GM04503 (cell line): ENCODE results near the gene VDAC1.

Experiments used
- DNase-seq: peaks from one replicate; pipeline ENCODE4 v3.0.0-alpha.2; 2012; ENCODE audit warnings: low read depth

The VDAC1 gene

DNA sequence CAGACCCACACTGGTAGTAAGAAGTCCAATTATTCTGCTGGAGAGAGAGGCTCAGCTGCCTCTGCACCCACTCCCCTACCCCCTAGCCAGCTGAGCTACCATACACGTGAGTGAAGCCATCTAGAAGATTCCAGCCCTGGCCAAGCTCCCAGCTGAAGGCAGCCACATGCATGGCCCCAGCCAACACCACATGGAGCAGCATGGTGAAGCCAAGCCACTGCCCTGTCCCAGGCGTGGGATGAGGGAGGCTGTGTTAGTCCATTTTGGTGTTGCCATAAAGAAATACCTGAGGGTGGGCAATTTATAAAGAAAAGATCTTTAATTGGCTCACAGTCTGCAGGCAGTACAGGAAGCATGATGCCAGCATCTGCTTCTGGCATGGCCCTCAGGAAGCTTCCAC lies 20.0 kb upstream of the VDAC1 start:
- DNase-seq, result no peak

DNA sequence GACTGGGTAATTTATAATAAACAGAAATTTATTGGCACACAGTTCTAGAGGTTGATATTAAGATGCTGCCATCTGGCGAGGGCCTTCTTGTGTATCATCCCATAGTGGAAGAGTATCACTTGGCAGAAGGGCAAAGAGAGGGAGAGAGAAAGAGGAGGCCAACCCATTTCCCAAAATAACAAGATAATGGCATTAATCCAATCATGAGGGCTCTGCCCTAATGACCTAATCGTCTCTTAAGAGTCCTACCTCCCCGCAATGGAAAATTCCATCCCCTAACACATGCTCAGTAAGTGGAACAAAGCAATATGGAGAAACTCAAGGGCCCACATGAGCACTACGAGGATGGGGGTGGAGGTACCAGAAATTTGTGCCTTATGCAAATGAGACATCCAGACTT lies 17.6 kb upstream of the VDAC1 start:
- no peak for DNase-seq

DNA sequence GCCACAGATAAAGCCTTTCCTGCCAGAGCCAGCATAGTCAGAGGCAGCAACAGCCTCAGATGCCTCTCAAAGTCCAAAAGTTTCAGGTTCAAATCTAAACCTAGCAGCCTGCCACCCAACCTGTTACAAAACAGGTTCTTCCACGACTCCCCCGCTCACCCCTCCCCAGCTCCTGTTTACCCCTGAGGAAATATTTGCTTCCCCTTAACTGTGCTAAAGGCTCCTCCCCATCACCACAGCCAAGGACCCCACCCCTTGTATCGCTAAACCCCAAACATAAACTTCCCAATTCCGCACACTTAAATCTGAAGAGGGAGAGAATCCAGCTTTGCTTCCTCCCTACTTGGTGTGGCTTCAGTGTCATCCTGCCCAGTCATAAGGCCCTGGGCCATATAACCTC lies 15.4 kb upstream of the VDAC1 start:
- DNase-seq, result no peak

DNA sequence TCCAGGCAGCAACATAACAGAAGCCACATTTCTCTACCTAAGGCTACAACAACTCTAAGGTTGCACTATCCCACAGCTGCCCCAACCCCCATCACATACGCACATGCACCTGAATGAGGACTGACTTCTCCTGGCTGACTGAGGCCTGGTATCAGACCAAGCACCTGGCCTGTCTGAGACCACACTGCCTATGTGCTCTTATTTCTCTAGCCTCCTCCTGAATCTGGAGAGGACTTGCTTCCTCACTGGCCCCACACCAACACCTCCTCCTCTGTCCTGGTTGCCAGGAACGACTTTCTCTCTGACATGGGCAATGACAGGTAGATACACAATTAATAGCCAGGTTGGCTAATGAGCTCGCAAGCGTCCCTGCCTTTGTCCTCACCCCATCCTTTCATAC lies 14.9 kb upstream of the VDAC1 start:
- DNase-seq, result no peak

DNA sequence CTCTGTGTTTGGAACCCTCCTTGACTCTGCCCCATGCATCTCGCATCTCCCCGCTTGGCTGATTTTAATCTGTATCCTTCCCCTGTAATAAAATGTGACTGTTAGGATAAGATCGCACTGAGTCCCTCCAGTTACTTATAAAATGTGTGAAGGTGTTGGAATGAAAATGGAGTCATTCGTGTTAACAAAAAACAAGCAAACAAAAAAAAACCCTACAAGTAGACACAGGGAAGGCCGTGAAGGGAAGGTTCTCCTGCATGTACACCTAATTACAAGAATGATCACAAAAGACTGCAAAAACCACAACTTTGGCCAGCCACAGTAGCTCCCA lies 14.2 kb upstream of the VDAC1 start:
- no peak for DNase-seq

DNA sequence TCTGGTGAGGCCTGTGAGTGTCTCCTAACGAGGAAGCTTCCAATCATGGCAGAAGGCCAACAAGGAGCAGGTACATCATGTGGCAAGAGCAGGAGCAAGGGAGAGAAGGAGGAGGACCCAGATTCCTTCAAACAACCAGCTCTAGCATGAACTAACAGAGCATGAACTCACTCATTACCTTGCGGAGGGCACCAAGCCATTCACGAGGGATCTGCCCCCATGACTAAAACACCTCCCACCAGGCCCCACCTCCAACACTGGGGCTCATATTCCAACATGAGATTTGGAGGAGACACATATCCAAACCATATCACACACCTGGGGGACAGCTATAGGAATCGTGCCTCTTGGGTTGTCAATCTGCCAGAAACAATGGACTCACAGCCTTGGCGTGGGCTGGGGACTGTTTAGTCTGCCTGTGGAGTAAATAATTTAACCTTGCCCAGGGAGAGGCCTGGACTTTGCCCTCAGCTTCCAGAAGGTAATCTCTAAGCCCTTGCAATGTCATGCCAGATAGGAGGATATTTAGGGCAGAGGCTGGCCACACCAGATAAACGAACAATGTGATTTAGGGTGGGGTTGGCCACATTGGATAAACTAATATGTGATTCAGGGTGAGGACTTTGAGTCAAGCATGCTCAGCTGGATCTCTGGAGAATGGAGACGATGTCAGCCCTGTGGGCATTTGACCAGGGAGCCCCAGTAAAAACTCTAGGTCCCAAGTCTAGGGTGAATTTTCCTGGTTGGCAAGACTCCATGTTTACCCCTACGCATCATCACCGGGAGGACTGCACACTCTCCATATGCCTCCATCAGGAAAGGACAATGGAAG lies 13.6 kb upstream of the VDAC1 start:
- DNase-seq, result no peak

DNA sequence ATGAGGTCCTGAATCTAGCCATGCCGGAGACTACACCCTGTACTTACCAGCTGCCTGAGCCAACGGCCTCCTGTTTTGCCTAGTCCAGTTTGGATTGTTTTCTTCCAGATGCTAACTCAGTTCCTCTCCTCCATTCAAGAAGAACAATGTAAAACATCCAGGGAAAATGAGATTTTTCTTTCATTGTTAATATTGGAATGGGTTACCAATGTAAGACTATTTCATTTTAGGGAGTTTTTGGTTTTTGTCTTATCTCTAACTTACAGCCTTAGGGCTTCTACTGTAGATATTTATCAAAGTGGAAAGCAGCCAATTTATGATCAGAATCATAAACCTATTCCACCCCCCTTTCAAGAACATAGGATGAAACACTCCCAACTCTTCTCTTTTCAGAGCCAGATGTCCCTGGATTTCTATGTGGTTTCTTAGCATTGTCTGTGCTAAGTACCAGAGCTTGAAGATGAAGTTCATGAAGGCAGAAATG lies 3.5 kb upstream of the VDAC1 start:
- DNase-seq, result no peak

DNA sequence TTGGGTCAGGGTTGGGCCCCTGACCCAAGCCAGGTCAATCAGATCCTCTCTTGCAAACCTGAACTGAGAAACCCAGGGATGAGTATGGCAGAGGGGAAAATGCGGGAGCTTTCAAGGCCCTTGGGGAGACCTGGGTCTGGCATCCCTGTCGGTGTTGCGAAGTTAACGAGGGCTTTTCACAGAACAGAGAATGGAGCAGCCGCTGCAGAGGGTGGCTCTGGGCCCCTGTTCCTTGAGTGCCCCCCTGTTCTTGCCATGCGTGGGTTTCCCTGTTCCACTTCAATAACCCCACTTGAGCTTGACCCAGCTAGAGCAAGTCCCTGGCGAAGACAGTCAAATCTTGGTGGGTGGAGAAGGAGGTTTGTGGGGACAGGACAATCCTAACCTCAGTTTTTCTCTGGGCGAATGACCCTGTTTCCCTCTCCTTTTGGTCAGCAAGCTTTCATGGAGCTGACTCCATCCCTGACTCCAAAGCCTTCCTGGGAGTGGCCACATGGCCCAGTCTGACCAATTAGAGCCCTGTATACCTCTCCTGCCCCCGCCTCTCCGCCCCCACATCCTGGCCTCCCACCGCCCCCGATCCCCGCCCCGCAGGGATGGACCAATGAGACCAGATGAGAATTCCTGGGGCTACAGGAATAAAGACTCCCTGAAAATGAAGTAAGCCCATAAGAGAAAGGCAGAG lies 2.9 kb upstream of the VDAC1 start:
- DNase-seq, result no peak

DNA sequence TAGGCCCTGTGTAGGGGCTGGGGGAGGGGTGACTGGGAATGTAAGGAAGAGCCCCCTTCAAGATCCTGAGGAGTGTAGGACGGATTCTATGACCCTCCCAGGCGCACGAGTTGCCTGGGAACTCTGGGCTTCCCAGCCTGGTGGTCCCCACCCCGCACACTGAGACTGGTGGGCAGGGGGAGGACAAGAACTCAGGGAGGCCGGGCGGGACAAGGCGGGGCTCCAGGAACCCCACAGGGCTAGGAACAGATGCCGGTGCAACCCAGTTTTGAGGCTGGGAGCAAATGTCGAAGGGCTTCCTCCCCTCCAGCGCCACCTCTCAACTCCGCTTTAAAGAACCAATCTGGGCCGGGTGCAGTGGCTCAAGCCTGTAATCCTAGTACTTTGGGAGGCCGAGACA lies 1.3 kb upstream of the VDAC1 start:
- no peak for DNase-seq

DNA sequence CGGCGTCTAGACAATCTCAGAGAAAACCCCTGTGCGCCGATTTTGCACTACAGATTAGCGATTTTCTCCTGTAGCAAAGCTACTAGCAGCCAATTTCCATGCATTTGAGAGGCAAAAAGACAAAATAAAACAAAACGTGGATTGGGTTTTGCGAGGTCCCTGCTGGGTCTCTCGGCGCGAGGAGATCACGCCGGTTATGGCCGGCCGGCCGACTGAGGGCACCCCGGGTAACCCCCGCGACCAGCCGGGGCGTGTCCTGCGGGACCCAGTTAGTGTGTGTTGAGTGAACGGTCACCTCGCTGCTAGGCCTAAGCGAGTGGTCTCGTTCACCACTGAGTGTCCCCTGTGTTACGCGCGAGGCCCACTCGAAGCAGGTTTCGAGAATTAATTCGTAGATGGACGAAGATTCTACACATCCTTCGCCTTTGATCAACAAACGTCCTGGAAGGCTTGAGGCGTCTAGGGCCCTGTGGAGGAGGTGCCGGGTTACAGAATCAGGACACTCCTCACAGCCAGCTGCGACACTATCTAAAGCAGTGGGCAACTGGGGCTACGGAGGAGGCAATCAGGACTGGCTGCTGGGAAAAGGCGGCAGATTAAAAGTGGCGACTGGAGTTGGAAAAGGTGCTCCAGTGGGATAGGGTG lies 764 bp upstream of the VDAC1 start:
- no peak for DNase-seq

DNA sequence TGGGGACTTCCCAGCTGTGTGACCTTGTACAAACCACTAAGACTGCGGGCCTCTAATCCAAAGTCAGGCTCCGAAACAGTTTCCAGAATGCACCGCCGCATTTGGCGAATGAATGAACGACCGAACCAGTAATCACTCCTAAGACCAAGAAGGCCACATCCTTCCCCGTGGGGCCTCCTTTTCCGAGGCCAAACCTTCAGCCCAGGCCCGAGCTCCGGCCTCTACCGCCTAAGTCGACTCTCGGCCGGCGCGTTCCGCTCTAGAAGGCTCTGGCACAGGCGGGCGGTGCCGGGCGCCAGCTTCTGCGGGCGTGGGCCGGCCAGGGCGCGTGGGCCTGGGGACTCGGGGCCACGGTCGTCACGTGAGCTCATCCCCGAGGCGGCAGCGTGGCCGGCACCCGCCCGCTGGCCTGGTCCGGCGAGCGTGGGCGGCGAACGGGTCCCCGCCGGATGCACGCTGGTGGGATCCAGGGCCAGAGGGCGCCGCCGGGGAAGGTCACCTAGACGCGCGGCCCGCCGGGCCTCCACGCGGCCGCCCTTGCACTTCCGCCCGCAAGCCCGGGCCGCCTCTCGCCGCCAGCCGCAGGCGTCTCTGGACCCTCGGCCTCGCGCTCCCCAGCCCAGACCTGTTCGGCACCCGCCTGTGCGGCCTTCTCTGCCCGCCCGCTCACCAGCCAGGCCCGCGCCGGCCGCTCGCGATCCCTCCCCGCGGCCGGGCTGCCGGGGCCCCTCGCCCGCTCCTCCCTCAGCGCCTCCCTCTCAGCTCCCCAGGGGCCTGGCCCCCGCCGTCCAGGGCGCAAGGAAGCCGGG lies 754 bp downstream of the VDAC1 start:
- DNase-seq, result no peak

DNA sequence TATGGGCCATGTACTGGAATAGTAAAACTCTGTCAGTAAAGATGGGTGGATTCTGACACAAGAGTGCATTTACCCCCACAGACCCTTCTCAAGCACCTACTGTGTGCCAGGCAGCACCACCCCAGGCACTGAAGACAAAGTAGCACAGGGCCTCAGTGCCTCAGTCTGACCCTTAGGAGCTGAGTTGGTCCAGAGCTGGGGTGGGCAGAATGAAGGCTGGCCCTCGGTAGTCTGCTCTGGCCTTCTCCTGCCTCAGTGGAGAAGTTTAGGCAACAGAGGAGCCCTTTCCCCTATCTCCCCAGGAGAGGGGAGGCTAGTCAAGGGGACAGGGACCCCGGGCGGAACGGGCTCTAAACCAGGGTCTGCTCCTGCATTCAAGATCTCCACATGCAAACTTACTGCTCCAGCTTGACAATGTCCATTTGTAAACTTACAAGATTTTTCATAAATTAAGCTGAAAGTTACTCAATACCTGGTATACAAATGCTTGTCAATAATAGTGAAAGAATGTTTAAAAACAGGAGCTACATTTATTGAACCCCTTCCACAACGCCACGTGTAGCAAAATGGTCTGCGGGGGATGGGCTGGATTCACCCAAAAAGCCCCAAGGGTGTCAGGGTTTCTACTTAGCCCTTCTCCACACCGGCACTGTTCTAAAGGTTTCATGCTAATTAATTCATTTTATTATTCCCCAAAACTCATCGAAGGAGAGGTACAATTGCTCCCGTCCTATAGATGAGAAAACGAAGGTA lies 1.5 kb downstream of the VDAC1 start:
- no peak for DNase-seq

DNA sequence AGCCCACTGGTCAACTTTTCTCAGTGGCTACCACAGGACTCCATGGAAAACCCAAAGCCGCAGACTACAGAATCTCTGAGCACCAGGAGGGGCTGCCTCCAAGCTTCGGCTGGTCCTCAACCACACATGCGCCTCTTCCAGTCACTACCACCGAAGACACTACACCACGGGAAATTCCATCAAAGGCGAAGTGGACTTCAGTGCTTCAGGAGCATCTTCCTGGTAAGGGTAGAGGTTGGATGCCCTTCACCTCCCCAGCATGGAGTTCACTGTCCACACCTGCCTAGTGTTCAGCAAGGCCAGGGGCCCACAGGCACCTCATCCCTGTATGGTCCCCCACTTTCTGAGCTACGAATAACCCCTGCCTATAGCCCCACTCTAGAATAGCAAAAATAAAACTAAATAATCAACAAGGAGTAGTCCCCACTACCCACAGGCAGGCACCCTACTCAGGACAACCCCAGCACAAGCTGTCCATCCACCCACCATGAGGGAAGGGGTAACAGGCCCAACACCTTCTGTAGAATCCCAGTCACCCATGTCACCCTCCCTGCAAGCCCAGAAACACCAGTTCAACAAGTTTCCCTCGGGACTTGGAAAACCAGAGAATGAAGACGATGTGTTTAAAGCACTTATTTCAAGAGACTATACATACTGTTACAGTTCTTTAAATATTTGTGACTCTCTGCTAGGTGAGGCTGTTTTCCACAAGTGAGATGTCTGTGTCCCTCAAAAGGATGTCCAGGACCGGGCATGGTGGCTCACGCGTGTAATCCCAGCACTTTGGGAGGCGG lies 2.6 kb downstream of the VDAC1 start:
- no peak for DNase-seq

DNA sequence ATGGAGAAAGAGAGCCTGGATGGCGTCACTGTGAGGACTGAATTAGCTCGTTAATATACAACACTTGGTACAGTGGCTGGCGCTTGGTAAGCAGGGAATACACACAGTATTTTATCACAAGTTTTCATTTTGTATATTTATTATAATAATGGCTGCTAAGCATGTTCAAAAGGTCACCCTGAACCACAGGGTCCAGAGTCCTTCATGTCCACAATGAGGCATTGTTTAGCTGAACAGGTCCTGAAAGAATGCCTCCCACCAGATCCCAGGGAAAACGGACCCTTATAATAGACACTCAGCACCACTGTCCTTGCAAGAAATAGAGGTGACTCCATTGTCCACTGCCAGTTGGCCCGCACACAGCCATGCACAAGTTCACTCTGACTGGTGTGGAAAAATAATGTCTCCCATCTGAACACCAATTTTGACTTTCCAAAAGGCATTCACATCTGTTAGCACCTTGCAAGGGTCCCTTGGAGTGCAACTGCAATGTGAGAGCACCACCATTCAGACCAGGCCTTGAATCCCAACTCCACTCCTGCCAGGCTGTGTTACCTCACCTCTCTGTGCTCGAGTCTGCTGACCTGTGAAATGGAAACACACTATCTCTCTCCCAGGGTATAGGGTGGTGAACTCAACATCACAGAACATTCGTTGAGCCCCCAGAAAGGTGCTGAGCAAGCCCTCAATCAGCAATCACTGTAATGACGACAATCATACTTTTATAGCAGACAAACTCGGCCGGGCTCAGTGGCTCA lies 3.9 kb downstream of the VDAC1 start:
- DNase-seq, result no peak

DNA sequence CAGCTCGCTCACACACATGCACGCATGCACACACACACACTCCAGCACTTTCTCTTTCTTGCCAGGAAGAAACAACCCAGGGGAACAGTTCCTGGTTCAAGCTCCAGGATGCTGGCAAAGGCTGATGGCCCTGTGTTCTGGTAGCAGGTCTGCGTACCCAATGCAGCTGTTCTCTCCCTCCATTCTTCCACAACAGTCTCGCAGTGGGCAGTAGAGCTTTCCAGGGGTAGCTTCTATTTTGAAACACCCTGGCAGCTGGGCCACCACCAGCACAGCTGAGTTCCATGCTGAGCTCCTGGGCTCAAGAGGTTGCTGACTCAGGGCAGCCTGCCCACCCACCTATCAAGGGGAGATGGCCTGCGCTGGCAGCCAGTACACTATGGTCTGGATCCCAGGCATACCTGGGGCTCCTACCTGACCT lies 4.7 kb downstream of the VDAC1 start:
- no peak for DNase-seq

DNA sequence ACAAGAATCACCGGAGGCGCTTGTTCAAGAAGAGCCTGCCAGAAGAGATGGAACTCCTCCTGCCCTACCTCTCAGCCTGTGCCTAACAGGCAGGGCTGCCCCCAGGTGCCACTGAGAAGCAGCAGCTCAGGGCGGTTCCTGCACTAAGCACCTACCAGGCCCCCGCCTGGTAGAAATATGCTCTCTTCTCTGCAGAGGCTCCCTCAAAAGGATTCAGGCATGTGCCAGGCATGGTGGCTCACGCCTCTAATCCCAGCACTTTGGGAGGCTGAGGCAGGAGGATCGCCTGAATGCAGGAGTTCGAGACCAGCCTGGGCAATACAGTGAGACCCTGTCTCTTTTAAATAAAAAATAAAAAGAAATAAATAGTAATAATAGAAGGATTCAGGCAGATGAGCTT lies 6.0 kb downstream of the VDAC1 start:
- no peak for DNase-seq

DNA sequence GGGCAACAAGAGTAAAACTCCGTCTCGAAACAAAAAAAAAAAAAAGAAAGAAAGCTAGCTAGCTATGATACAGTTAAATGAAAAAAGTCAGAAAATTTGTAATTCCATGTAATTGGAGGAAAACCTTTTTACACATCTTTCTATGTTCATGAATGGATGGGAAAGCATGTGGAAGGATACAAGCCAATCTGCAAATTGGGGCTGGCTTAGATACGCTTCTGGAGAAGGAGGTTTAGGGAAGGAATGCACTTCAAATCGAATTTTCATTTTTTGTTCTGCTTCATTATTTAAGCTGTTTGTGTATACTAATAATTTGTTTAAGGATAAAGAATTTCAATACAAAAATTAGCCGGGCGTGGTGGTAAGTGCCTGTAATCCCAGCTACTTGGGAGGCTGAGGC lies 6.7 kb downstream of the VDAC1 start:
- DNase-seq, result no peak

DNA sequence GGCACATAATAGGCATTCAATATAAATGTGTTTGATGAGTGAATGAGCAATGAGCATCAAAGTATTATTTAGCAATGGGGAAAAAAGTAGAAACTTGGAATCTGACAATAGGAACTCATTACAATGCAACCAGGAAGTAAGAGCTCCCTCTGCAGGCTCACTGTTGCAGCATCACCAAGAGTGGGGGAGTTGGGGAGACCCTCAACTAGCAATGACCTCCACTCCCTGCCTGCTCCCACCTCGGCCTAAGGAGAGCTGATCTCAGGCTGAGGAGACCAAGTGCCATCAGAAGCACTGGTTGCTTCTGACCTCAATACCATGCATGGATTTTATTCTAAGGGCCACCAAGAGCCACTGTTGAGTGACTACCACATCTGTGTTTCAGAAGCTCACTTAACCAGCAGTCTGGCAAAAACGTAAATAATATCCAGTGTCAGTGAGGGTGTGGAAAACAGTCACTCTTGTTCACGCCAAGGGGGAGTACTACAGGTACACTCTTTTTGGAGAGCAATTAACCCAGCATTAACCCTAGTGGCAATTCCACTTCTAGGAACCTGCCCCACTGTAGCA lies 8.0 kb downstream of the VDAC1 start:
- no peak for DNase-seq

DNA sequence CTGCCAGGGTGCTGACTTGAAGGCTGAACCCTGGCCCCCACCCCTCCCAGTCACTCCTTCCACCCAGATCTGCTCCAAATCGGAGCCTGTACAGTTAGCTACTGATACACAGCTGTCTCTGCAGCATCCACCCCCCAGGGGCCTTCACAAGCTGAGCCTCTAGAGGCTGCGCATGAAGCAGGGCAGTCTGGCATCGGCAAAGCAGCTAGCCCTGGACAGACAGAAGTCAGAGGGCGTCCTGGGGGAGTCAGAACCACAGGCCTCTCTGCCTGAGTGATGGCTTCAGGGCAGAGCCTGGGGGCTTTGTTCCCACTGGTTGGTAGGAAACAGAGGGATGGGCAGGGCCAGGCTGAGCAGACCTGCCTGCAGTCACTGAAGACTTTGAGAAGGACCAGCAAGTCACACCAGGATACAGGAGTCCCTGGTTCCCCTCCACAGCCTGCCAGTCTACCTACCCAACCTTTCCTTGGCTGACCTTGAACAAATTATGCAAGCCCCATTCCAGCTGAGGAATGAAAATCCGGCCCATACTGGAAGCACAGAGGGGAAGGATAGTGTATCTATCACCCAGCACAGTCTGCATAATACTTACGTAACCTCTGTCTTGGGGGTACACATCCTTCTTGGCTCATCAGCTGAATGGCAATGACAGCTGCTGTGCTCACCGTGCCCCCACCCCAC lies 8.8 kb downstream of the VDAC1 start:
- no peak for DNase-seq
